NOMO-1 treated with dmso at 0.1 percent for 144 hours (cell line): ENCODE data around the gene GULP1.

Source experiments
- DNase-seq: peaks from one replicate; lab custom pipeline; 2025; ENCODE audit not compliant: unreplicated experiment; lab: John Stamatoyannopoulos, UW

Gene GULP1

GRCh38 chr2:188414869-188415753, 123.4 kb downstream of the GULP1 start:
- no peak for DNase-seq

GRCh38 chr2:188415754-188416083, 124.0 kb downstream of the GULP1 start:
- DNase-seq = no peak

GRCh38 chr2:188416367-188416766, 124.7 kb downstream of the GULP1 start:
- no peak for DNase-seq

- DNase-seq = no peak
Observed at GRCh38 chr2:188422726-188423125, 131.1 kb downstream of the GULP1 start.

- DNase-seq = no peak
Observed at GRCh38 chr2:188425266-188425665, 133.6 kb downstream of the GULP1 start.

- no peak for DNase-seq
Observed at GRCh38 chr2:188426121-188426520, 134.4 kb downstream of the GULP1 start.

- no peak for DNase-seq
Observed at GRCh38 chr2:188430705-188431104, 139.0 kb downstream of the GULP1 start.

GRCh38 chr2:188434018-188434417, 142.3 kb downstream of the GULP1 start:
- no peak for DNase-seq

GRCh38 chr2:188435115-188435514, 143.4 kb downstream of the GULP1 start:
- no peak for DNase-seq

GRCh38 chr2:188437537-188437936, 145.9 kb downstream of the GULP1 start:
- no peak for DNase-seq

- DNase-seq = no peak
Observed at GRCh38 chr2:188439986-188440385, 148.3 kb downstream of the GULP1 start.

GRCh38 chr2:188440849-188441248, 149.2 kb downstream of the GULP1 start:
- no peak for DNase-seq

GRCh38 chr2:188441288-188441947, 149.7 kb downstream of the GULP1 start:
- DNase-seq = no peak

GRCh38 chr2:188443207-188443606, 151.5 kb downstream of the GULP1 start:
- no peak for DNase-seq

GRCh38 chr2:188444106-188444835, 152.6 kb downstream of the GULP1 start:
- no peak for DNase-seq

- DNase-seq = no peak
Observed at GRCh38 chr2:188449561-188449960, 157.9 kb downstream of the GULP1 start.

GRCh38 chr2:188449971-188450370, 158.3 kb downstream of the GULP1 start:
- no peak for DNase-seq

GRCh38 chr2:188450732-188451483, 159.2 kb downstream of the GULP1 start:
- no peak for DNase-seq

- DNase-seq = no peak
Observed at GRCh38 chr2:188452084-188452483, 160.4 kb downstream of the GULP1 start.

GRCh38 chr2:188456114-188456909, 164.6 kb downstream of the GULP1 start:
- no peak for DNase-seq
